Pons (tissue), 1 donor: ENCODE data around the gene ABCD4.
"Not testable (repeated sequence)": the region's sequence is repeated elsewhere in the genome, so short reads cannot be mapped to it uniquely, and the experiment has no call there.

ENCODE experiments used
- DNase-seq: peaks from one replicate; pipeline ENCODE4 v3.0.0-alpha.2; 2016; ENCODE audit warnings: low spot score

ABCD4 gene

DNA sequence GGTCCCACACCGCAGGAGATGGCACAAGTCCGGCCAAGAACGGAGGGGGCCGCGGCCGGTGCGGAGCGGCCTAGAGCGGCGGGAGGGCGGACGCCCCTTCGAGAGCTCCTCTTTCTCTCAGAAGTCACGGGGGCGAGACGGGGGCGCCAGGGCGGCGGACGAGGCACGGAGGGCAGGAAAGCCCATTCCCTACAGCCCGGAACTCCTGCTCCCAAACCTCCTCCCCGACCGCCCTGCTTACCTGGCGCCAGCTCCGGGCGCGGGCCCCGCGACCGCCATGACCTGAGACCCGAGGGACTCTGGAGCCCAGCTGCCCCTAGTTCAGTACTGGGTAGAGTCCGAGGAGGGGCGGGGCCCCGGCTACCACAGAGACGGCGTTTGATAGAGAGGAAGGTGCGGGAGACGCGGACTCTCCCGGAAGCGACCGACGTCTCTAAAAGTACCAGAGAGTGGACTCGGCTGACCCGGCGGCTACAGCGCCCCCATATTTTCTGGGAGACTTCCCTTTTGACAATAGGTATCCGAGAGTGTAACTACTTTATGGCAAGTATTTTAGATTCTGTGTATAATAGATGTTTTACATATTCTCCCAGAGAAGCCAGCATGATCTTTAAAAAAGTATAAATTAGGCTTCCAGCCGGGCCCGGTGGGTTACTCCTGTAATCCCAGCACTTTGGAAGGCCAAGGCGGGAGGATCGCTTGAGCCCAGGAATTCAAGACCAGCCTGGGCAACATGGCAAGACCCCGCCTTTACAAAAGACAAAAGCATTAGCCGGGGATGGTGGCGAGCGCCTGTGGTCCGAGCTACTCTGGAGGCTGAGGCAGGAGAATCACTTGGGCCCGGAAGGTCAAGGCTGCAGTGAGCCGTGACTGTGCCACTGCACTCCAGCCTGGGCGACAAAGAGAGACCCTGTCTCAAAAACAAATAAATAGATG, at the start of gene ABCD4:
Gene ABCD4 (minus strand): TSS at position 301 of the 936 bp plus-strand sequence. CDS start 22 bp downstream, at position 279.
- DNase-seq, result peak; percentile 94

- DNase-seq, result no peak
These were observed 48.2 kb upstream of the ABCD4 start for GRCh38 chr14:74350928-74351323.

GRCh38 chr14:74350211-74350927, 47.6 kb upstream of the ABCD4 start:
- DNase-seq, result no peak

- DNase-seq, result no peak
These were observed 47.0 kb upstream of the ABCD4 start for GRCh38 chr14:74349757-74350156.

GRCh38 chr14:74348735-74349463, 46.2 kb upstream of the ABCD4 start:
- no peak for DNase-seq

DNA sequence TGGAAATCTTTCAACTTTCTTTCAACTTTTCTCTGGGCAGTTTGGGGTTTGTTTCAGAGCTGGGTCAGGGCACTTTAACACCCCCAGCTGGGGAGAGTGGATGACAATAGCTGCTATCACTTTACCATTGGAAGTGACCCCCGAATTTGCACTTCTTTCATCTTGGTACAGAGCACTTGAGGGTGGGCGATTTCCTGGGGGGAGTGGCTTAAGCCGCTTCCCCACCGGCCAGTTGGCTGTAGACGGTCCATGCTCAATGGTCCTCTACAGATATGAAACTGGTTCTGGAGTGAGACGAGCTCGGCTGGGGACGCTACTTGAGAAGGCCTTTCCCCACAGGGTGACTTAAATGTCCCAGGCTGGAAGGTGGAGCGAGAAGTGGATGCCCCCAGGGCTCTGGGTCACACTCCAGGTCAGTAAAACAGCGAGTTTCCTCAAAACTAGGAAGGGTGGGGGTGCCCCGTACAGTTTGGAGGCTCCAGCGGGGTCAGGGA, 45.6 kb upstream of the ABCD4 start, which contains the start of gene VRTN:
Gene VRTN (plus strand): TSS at position 231 of the 494 bp plus-strand sequence. CDS start 8,313 bp downstream, outside the sequence.
- no peak for DNase-seq

DNA sequence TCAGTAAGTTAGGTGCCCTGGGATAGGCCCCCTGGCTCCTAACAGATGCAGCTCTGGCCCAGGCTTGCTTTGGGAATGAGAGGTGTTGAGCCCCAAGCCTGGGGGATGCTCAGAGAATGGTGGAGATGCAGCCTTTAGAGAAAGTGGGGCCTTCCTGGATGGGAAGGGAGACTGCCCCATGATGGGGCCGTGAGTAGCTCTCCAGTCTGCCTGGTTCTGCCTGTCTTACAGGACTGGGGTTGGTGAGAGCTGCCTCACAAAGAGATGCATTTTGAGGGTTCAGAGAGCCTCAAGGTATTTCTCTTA, 45.0 kb upstream of the ABCD4 start:
- no peak for DNase-seq

DNA sequence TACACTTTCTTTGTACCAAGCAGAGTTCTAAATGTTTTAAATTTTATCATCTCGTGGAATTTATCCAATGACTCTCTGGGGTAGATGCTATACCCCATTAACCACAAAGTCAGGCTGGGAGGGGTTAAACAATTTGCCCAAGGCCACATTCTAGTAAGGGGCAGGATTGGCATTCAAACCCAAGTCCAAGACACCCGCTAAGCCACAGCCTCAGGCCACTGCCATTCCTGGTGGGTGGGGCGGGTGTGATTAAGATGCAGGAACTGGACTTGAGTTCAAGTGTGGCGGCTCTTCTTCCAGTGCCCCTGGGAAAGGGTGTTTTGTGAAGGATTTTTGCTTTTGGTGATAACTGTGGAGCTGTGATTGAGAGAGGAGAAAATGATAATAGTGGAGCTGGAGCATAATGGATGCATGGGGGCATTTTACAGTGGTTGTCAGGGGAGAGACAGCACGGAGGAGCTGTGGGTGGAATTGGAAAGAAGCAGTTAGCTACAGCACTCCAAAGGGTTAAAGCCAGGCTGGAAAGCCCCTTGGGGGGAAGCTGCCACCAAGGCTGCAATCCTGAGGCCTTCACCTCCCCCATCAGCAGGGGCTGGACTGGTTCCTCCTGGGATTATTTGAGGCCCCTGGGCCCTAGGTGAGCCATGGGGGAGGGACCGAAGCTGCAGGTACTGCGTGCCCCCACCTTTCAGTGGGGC, 44.5 kb upstream of the ABCD4 start:
- no peak for DNase-seq

DNA sequence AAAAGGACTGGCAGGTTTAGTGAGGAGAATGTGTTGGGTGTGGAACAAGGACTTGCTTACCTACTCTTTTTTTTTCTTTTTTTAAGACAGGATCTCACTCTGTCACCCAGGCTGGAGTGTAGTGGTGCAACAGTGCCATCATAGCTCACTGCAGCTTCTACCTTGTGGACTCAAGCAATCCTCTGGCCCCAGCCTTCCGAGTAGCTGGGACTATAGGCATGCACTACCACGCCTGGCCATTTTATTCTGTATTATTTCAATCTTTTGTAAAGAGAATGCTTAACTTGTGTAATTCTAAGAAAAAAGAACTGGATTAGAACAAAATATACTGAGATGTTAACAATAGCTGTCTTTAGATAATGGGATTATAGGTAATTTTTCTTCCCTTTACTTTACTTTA, 43.6 kb upstream of the ABCD4 start:
- no peak for DNase-seq

DNA sequence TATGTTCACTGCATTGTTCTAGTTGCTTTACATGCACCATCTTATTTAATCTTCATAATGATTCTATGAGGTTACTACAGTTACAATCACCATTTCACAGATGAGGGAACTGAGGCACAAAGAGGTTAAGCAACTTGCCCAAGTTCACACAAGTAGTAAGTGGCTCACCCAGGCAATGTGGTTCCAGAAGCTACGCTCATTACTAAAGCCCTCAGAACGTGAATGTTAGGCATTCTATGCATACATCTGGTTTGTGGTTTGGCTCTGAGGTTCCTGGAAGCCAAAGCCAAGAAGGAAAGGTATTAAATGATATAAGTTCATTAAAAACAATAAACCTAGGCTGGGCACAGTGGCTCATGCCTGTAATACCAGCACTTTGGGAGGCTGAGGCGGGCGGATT, 31.2 kb upstream of the ABCD4 start:
- no peak for DNase-seq

GRCh38 chr14:74329950-74330552, 27.3 kb upstream of the ABCD4 start:
- not testable (repeated sequence) for DNase-seq

- no peak for DNase-seq
These were observed 23.8 kb upstream of the ABCD4 start for GRCh38 chr14:74326369-74327152.

GRCh38 chr14:74325446-74325845, 22.7 kb upstream of the ABCD4 start:
- no peak for DNase-seq

DNA sequence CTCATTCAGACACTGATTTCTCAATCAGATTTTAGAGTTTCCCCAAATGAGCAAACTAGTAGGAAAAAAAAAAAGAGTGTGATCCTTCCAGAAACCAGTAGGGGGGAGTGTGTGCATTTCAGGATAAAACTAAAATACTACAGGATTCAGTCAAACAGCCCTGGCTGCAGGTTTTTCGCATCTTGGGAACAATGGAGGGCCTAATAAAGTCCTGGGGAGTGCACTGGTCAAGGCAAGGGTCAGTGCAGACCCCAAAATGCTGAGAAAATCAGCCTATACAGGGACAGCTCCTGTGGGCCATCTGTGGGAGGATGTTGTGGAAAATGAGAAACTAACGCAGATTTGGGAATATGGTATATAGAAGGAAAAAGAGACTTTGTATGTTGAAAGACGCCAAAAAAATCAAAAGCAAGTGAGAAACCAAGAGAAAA, 22.2 kb upstream of the ABCD4 start:
- DNase-seq, result peak; percentile 36

DNA sequence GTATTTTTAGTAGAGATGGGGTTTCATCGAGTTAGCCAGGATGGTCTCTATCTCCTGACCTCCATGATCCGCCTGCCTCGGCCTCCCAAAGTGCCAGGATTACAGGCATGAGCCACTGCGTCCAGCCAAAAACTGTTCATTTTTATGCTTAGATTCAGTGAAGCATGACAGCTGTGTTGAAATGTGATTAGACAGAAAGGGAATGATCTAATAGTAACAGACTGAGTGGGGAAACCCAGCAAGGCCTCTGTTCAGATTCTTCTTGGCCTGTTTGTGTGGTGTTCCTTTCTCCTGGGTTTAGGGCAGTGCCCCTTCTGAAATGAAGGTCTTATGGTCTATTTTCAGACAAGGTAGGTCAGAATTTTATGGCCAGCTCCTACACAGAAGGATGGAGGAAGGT, 11.8 kb upstream of the ABCD4 start:
- no peak for DNase-seq

DNA sequence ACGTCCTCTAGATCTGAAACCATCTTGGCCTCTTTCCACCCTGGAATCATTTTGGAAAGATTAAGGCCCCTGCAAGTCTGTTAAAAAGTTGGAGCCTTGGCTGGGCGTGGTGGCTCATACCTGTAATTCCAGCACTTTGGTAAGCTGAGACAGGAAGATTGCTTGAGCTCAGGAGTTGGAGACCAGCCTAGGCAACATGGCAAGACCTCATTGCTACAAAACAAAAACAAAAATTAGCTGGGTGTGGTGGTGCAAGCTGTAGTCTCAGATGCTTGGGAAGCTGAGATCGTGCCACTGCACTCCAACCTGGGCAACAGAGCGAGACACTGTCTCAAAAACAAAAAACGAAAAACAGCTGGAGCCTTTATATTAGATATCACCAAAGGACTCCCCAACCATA, 10.9 kb upstream of the ABCD4 start:
- no peak for DNase-seq

- DNase-seq, result no peak
These were observed 9.4 kb upstream of the ABCD4 start for GRCh38 chr14:74312161-74312560.

GRCh38 chr14:74309125-74310022, 6.6 kb upstream of the ABCD4 start:
- DNase-seq, result no peak

- no peak for DNase-seq
These were observed 6.0 kb upstream of the ABCD4 start for GRCh38 chr14:74308695-74309094.
